Muscle layer of duodenum (tissue), 2 donors: Measurements from ENCODE around the gene MOB3B.

ENCODE experiments used
- H3K27ac ChIP-seq: one replicate; pipeline ENCODE4 v1.7.0; 2013; ENCODE audit warnings: mild to moderate bottlenecking, low read length
- H3K27me3 ChIP-seq: one replicate; pipeline ENCODE4 v1.7.0; 2013; ENCODE audit warnings: low read depth, mild to moderate bottlenecking, control low read depth, low read length
- H3K36me3 ChIP-seq, 2 donors: one replicate each; pipeline ENCODE4 v1.7.0; 2013; ENCODE audit warnings: low read length in 2 of 2, control low read depth in 1 of 2, mild to moderate bottlenecking in 1 of 2; ENCODE audit not compliant: insufficient read depth in 2 of 2, control insufficient read depth in 1 of 2
- H3K4me1 ChIP-seq, 2 donors: one replicate each; pipeline ENCODE4 v1.7.0; 2013; ENCODE audit warnings: low read length in 2 of 2, mild to moderate bottlenecking in 2 of 2, control low read depth in 1 of 2, moderate library complexity in 1 of 2; ENCODE audit not compliant: insufficient read depth in 2 of 2, control insufficient read depth in 1 of 2
- H3K4me3 ChIP-seq, 2 donors: one replicate each; pipeline ENCODE4 v1.7.0; 2013; ENCODE audit warnings: low read length in 2 of 2, low read depth in 1 of 2, mild to moderate bottlenecking in 1 of 2
- H3K9me3 ChIP-seq, 2 donors: one replicate each; pipeline ENCODE4 v1.7.0; 2013; ENCODE audit warnings: low read length in 2 of 2, control low read depth in 1 of 2, mild to moderate bottlenecking in 1 of 2; ENCODE audit not compliant: control insufficient read depth in 1 of 2
- donor health status: healthy.

Gene MOB3B

GRCh38 chr9:27441741-27442070, 87.9 kb downstream of the MOB3B start:
- Histone ChIP-seq H3K27me3 (no peaks in the 10 kb centered on the region), H3K9me3 (no peaks in the 10 kb centered on the region), H3K36me3 (no peaks in the 10 kb centered on the region), H3K4me1 (peaks cover 0 to 9% of the 10 kb centered on the region in 2 donors), H3K4me3 (no peak overlapping the region), H3K27ac (no peak overlapping the region)

- no peak overlapping the region for H3K27ac ChIP-seq
- H3K27me3 ChIP-seq, result no peaks in the 10 kb centered on the region
- H3K4me3 ChIP-seq, result no peak overlapping the region
- H3K4me1 ChIP-seq, result peaks cover 0 to 9% of the 10 kb centered on the region in 2 donors
- H3K36me3 ChIP-seq, result no peaks in the 10 kb centered on the region
- no peaks in the 10 kb centered on the region for H3K9me3 ChIP-seq
Observed at GRCh38 chr9:27440888-27441740, 88.5 kb downstream of the MOB3B start.

- H3K27ac ChIP-seq, result no peak overlapping the region
- no peak overlapping the region for H3K4me3 ChIP-seq
- H3K9me3 ChIP-seq, result no peaks in the 10 kb centered on the region
- no peaks in the 10 kb centered on the region for H3K36me3 ChIP-seq
- H3K27me3 ChIP-seq, result no peaks in the 10 kb centered on the region
- H3K4me1 ChIP-seq, result peaks cover 10 to 20% of the 10 kb centered on the region in 2 donors
Observed at GRCh38 chr9:27438522-27438921, 91.1 kb downstream of the MOB3B start.

GRCh38 chr9:27437652-27438373, 91.8 kb downstream of the MOB3B start:
- no peak overlapping the region for H3K4me3 ChIP-seq
- no peak overlapping the region for H3K27ac ChIP-seq
- no peaks in the 10 kb centered on the region for H3K9me3 ChIP-seq
- peaks cover 12 to 24% of the 10 kb centered on the region in 2 donors for H3K4me1 ChIP-seq
- H3K27me3 ChIP-seq, result no peaks in the 10 kb centered on the region
- no peaks in the 10 kb centered on the region for H3K36me3 ChIP-seq

GRCh38 chr9:27436234-27436633, 93.4 kb downstream of the MOB3B start:
- peaks cover 27 to 34% of the 10 kb centered on the region in 2 donors for H3K4me1 ChIP-seq
- H3K4me3 ChIP-seq, result no peak overlapping the region
- no peaks in the 10 kb centered on the region for H3K36me3 ChIP-seq
- no peak overlapping the region for H3K27ac ChIP-seq
- H3K27me3 ChIP-seq, result no peaks in the 10 kb centered on the region
- no peaks in the 10 kb centered on the region for H3K9me3 ChIP-seq

GRCh38 chr9:27433631-27434325, 95.8 kb downstream of the MOB3B start:
- H3K27me3 ChIP-seq, result no peaks in the 10 kb centered on the region

GRCh38 chr9:27432308-27432707, 97.3 kb downstream of the MOB3B start:
- Histone ChIP-seq H3K9me3 (no peaks in the 10 kb centered on the region), H3K4me3 (no peak overlapping the region), H3K4me1 (peaks cover 28 to 34% of the 10 kb centered on the region in 2 donors), H3K36me3 (no peaks in the 10 kb centered on the region), H3K27ac (no peak overlapping the region), H3K27me3 (no peaks in the 10 kb centered on the region)

More at GRCh38 chr9:27433631-27434325, 95.8 kb downstream of the MOB3B start:
- Histone ChIP-seq H3K9me3 (no peaks in the 10 kb centered on the region), H3K27ac (no peak overlapping the region), H3K4me3 (no peak overlapping the region), H3K4me1 (peaks cover 28 to 39% of the 10 kb centered on the region in 2 donors), H3K36me3 (no peaks in the 10 kb centered on the region)

- H3K36me3 ChIP-seq, result no peaks in the 10 kb centered on the region
- peaks cover 33 to 41% of the 10 kb centered on the region in 2 donors for H3K4me1 ChIP-seq
- H3K27me3 ChIP-seq, result no peaks in the 10 kb centered on the region
- no peak overlapping the region for H3K4me3 ChIP-seq
- H3K9me3 ChIP-seq, result no peaks in the 10 kb centered on the region
- H3K27ac ChIP-seq, result peak overlapping the region; percentile 21
Observed at GRCh38 chr9:27431543-27432147, 98.0 kb downstream of the MOB3B start.

- Histone ChIP-seq H3K27ac (peak overlapping the region; percentile 21), H3K4me3 (no peak overlapping the region), H3K4me1 (peaks cover 38 to 48% of the 10 kb centered on the region in 2 donors), H3K27me3 (no peaks in the 10 kb centered on the region), H3K9me3 (no peaks in the 10 kb centered on the region), H3K36me3 (no peaks in the 10 kb centered on the region)
Observed at GRCh38 chr9:27430750-27431535, 98.7 kb downstream of the MOB3B start.

- no peak overlapping the region for H3K4me3 ChIP-seq
- no peaks in the 10 kb centered on the region for H3K27me3 ChIP-seq
- H3K4me1 ChIP-seq, result peaks cover 38 to 50% of the 10 kb centered on the region in 2 donors
- H3K36me3 ChIP-seq, result no peaks in the 10 kb centered on the region
- H3K27ac ChIP-seq, result no peak overlapping the region
- no peaks in the 10 kb centered on the region for H3K9me3 ChIP-seq
Observed at GRCh38 chr9:27429917-27430316, 99.7 kb downstream of the MOB3B start.
